ENCODE results near the gene GRM8.

GRM8 gene

DNA sequence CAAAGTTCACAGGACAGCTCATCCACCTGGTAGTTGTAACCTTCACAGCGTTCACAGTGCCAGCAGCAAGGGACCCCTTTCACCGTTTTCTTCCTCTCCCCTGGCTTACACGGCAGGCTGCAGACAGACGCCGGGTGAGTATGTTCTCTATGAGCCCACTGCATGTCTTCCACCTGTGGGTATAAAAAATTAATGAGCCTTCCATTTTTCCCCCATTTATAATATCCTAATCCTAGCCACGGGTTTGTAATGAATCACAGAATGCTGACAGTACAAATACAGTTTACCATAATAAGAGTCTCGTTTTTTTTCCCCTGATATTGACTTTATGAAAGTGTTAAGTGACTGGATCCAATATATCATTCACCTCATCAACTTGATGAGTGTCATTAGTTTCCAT, 719.0 kb downstream of the GRM8 start:
- no peaks in the 10 kb centered on the region for H3K9me3 ChIP-seq (ENCODE audit: control insufficient read depth, low read length)
- H3K27ac ChIP-seq (ENCODE audit: insufficient read depth, low read depth, low read length, poor library complexity, severe bottlenecking), result no peak overlapping the region
- no peaks in the 10 kb centered on the region for H3K27me3 ChIP-seq (ENCODE audit: control insufficient read depth, insufficient read depth, low read length, poor library complexity, severe bottlenecking)
- H3K4me1 ChIP-seq (ENCODE audit: control insufficient read depth, insufficient read depth, low read length), result no peaks in the 10 kb centered on the region
- no peak overlapping the region for H3K4me3 ChIP-seq (ENCODE audit: insufficient read depth, low read depth, low read length)
- 93 to 94% methylated on average over 5 to 7 of the region's 7 CpGs for WGBS, 2 experiments
- no peaks in the 10 kb centered on the region for H3K36me3 ChIP-seq (ENCODE audit: control insufficient read depth, insufficient read depth, low read length)

DNA sequence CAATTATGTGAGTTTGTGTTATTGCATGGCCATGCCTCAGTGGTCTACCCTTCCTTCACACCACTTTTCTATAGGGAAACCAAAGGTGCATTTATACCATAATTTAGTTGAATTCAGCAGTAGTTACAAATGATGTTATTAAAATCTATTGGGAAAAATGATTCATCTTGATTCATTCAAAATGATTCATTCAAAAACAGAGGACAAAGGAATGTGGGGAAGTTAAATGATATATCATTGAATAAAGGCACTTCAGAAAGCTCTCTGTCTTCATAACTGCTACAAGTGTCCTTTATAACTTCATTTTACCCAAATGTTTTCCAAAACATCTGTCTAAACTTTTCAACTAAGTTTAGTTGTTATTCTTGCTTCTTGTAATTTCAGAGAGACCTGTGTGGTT, 722.9 kb downstream of the GRM8 start:
- Histone ChIP-seq H3K9me3 (ENCODE audit: control insufficient read depth, low read length) (no peaks in the 10 kb centered on the region), H3K4me3 (ENCODE audit: insufficient read depth, low read depth, low read length) (no peak overlapping the region), H3K36me3 (ENCODE audit: control insufficient read depth, insufficient read depth, low read length) (no peaks in the 10 kb centered on the region), H3K27ac (ENCODE audit: insufficient read depth, low read depth, low read length, poor library complexity, severe bottlenecking) (no peak overlapping the region), H3K27me3 (ENCODE audit: control insufficient read depth, insufficient read depth, low read length, poor library complexity, severe bottlenecking) (no peaks in the 10 kb centered on the region), H3K4me1 (ENCODE audit: control insufficient read depth, insufficient read depth, low read length) (no peaks in the 10 kb centered on the region)

DNA sequence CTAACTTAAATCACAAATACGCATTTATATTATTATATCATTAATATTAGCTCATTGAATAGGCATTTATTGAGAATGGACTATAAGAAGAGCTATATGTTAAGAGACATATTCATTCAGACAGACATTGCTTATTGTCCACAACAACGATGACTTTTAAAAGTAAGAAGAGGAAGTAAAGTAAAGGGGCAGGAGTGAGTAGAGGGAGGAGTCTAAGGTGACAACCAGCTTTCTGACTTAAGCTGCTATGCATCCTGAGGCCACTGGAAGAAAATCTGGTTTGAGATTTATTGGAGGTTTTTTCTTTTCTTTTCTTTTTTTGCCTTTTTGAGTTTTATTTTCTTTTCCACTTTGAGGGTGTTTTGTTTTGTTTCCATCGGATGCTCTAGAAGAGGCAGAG, 723.5 kb downstream of the GRM8 start:
- H3K4me3 ChIP-seq (ENCODE audit: insufficient read depth, low read depth, low read length), result no peak overlapping the region
- no peaks in the 10 kb centered on the region for H3K36me3 ChIP-seq (ENCODE audit: control insufficient read depth, insufficient read depth, low read length)
- no peaks in the 10 kb centered on the region for H3K27me3 ChIP-seq (ENCODE audit: control insufficient read depth, insufficient read depth, low read length, poor library complexity, severe bottlenecking)
- H3K27ac ChIP-seq (ENCODE audit: insufficient read depth, low read depth, low read length, poor library complexity, severe bottlenecking), result no peak overlapping the region
- H3K9me3 ChIP-seq (ENCODE audit: control insufficient read depth, low read length), result no peaks in the 10 kb centered on the region
- WGBS, 2 experiments, result 93 to 94% methylated on average over 2 of the region's 3 CpGs
- H3K4me1 ChIP-seq (ENCODE audit: control insufficient read depth, insufficient read depth, low read length), result no peaks in the 10 kb centered on the region

DNA sequence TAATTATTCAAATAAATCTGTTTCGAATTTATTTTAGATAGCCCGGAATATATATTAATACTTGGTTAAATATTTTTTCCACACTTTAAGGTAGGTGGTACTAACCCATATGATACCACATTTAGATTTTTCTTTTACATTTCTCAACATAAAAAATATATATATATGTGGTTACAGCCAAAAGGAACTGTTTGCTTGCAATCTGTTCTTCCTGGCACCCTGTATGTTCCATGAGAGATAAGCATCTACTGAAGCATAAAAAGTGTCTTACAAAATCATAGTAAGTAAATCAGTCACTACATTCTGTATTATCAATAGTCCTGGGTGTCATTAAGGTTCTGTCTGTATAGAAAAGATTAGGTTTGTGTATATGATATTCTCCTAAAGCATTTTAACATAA, 726.8 kb downstream of the GRM8 start:
- H3K36me3 ChIP-seq (ENCODE audit: control insufficient read depth, insufficient read depth, low read length), result no peaks in the 10 kb centered on the region
- H3K4me3 ChIP-seq (ENCODE audit: insufficient read depth, low read depth, low read length), result no peak overlapping the region
- H3K9me3 ChIP-seq (ENCODE audit: control insufficient read depth, low read length), result no peaks in the 10 kb centered on the region
- H3K4me1 ChIP-seq (ENCODE audit: control insufficient read depth, insufficient read depth, low read length), result no peaks in the 10 kb centered on the region
- no CpG with 5 or more reads among the region's 2 CpGs for WGBS, 2 experiments
- H3K27me3 ChIP-seq (ENCODE audit: control insufficient read depth, insufficient read depth, low read length, poor library complexity, severe bottlenecking), result no peaks in the 10 kb centered on the region
- no peak overlapping the region for H3K27ac ChIP-seq (ENCODE audit: insufficient read depth, low read depth, low read length, poor library complexity, severe bottlenecking)

DNA sequence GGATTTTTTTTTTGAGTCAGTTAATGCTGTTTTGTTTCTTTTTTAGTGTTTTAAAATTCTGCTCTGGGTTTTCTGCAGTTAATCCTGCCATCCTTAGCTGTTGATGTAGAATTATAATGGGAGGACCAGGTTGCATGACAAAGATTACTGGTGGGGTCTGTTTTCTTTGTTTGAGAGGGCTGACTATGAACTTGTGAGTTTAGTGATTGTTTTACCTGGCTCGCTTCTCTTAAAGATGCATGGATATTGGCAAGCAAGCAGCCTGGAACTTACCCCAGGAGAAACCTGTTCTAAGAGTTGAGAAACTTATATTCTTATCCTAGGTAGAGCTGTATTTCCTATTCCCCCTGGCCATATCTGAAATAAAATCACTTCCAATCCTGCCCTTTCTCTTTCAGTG, 727.8 kb downstream of the GRM8 start:
- Histone ChIP-seq H3K27me3 (ENCODE audit: control insufficient read depth, insufficient read depth, low read length, poor library complexity, severe bottlenecking) (no peaks in the 10 kb centered on the region), H3K4me3 (ENCODE audit: insufficient read depth, low read depth, low read length) (no peak overlapping the region), H3K9me3 (ENCODE audit: control insufficient read depth, low read length) (no peaks in the 10 kb centered on the region), H3K27ac (ENCODE audit: insufficient read depth, low read depth, low read length, poor library complexity, severe bottlenecking) (no peak overlapping the region), H3K4me1 (ENCODE audit: control insufficient read depth, insufficient read depth, low read length) (no peaks in the 10 kb centered on the region), H3K36me3 (ENCODE audit: control insufficient read depth, insufficient read depth, low read length) (no peaks in the 10 kb centered on the region)
- 80 to 85% methylated on average over 1 of the region's 1 CpG for WGBS, 2 experiments

DNA sequence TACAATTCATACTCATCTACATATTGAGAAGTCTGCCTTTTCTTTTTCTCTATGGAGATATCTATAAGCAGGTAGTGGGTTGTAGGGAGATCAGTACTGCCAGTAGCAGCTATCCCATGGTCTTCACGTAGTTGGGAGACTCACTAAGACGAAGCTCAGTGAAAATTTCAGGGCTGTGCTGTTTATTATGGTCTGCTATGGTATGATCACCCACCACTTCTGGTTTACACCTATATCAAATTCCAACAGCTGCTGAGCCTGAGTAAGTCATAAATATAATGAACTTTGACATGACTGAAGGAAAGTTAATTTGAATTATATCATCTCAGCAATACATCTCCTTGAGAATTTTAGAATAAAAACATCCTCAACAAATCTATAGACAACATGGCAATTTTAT, 741.7 kb downstream of the GRM8 start:
- no peak overlapping the region for H3K4me3 ChIP-seq (ENCODE audit: insufficient read depth, low read depth, low read length)
- 70 to 71% methylated on average over 2 of the region's 2 CpGs for WGBS, 2 experiments
- no peaks in the 10 kb centered on the region for H3K9me3 ChIP-seq (ENCODE audit: control insufficient read depth, low read length)
- no peaks in the 10 kb centered on the region for H3K36me3 ChIP-seq (ENCODE audit: control insufficient read depth, insufficient read depth, low read length)
- no peak overlapping the region for H3K27ac ChIP-seq (ENCODE audit: insufficient read depth, low read depth, low read length, poor library complexity, severe bottlenecking)
- no peaks in the 10 kb centered on the region for H3K27me3 ChIP-seq (ENCODE audit: control insufficient read depth, insufficient read depth, low read length, poor library complexity, severe bottlenecking)
- H3K4me1 ChIP-seq (ENCODE audit: control insufficient read depth, insufficient read depth, low read length), result no peaks in the 10 kb centered on the region

DNA sequence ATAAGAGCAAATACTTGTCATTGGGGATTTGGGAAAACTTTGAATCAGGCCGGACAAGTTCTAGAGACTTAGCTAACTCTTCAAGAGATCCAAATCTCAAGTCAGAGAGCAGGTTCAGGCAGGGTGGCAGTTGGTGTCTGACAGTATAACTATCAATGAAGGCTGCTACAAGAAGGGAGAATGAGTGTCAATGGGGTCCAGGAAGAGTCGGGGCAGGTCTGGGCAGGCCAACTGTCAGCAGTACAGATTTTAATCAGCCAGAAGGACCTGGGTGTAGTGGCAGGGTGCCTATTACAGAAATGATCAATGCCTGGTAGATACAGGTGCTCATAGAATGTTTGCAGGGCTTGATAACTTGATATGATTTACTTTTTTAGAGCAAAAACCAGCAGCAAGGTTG, 751.1 kb downstream of the GRM8 start:
- H3K27me3 ChIP-seq (ENCODE audit: control insufficient read depth, insufficient read depth, low read length, poor library complexity, severe bottlenecking), result no peaks in the 10 kb centered on the region
- H3K9me3 ChIP-seq (ENCODE audit: control insufficient read depth, low read length), result no peaks in the 10 kb centered on the region
- H3K36me3 ChIP-seq (ENCODE audit: control insufficient read depth, insufficient read depth, low read length), result no peaks in the 10 kb centered on the region
- H3K27ac ChIP-seq (ENCODE audit: insufficient read depth, low read depth, low read length, poor library complexity, severe bottlenecking), result no peak overlapping the region
- H3K4me1 ChIP-seq (ENCODE audit: control insufficient read depth, insufficient read depth, low read length), result no peaks in the 10 kb centered on the region
- no peak overlapping the region for H3K4me3 ChIP-seq (ENCODE audit: insufficient read depth, low read depth, low read length)
- 93 to 94% methylated on average over 2 of the region's 2 CpGs for WGBS, 2 experiments

DNA sequence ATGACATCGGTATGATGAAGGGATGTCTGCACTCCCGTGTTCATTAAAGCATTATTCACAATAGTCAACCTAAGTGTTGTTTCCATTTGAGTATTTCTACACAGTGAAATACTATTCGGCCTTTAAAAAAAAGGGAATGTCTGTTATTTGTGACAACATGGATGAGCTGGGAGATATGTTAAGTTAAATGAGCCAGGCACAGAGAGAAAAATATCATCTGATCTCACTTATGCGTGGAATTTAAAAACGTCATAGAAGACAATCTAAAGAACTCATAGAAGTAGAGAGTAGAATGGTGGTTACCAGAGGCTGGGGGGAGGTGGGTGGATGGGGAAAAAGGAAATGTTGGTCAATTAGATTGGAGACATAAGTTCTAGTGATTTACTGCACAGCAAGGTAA, 753.3 kb downstream of the GRM8 start:
- Histone ChIP-seq H3K36me3 (ENCODE audit: control insufficient read depth, insufficient read depth, low read length) (no peaks in the 10 kb centered on the region), H3K4me3 (ENCODE audit: insufficient read depth, low read depth, low read length) (no peak overlapping the region), H3K9me3 (ENCODE audit: control insufficient read depth, low read length) (no peaks in the 10 kb centered on the region), H3K4me1 (ENCODE audit: control insufficient read depth, insufficient read depth, low read length) (no peaks in the 10 kb centered on the region), H3K27ac (ENCODE audit: insufficient read depth, low read depth, low read length, poor library complexity, severe bottlenecking) (no peak overlapping the region), H3K27me3 (ENCODE audit: control insufficient read depth, insufficient read depth, low read length, poor library complexity, severe bottlenecking) (no peaks in the 10 kb centered on the region)
- WGBS, 2 experiments, result 85 to 87% methylated on average over 5 of the region's 5 CpGs

DNA sequence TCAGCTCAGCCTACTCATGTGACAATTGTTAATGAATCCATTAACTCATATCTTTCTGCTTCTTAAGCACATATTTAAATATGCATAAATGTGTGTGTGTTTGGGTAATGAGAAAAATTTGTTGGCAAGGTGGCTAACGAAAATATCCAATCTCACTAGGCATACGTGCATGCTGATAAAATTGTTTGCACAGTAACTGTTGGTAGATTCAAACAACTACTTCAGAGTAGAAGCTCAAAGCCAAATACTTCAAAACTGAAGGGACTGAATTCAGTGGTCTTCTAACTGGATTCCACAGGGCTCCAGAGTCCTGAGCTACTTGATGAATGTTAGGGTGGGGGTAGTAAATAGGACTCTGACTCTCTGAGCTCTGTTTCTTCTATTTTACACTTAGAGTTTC, 757.0 kb downstream of the GRM8 start:
- no peaks in the 10 kb centered on the region for H3K4me1 ChIP-seq (ENCODE audit: control insufficient read depth, insufficient read depth, low read length)
- H3K4me3 ChIP-seq (ENCODE audit: insufficient read depth, low read depth, low read length), result no peak overlapping the region
- no peaks in the 10 kb centered on the region for H3K9me3 ChIP-seq (ENCODE audit: control insufficient read depth, low read length)
- no peaks in the 10 kb centered on the region for H3K36me3 ChIP-seq (ENCODE audit: control insufficient read depth, insufficient read depth, low read length)
- H3K27ac ChIP-seq (ENCODE audit: insufficient read depth, low read depth, low read length, poor library complexity, severe bottlenecking), result no peak overlapping the region
- WGBS, 2 experiments, result 89 to 91% methylated on average over 2 of the region's 2 CpGs
- no peaks in the 10 kb centered on the region for H3K27me3 ChIP-seq (ENCODE audit: control insufficient read depth, insufficient read depth, low read length, poor library complexity, severe bottlenecking)

DNA sequence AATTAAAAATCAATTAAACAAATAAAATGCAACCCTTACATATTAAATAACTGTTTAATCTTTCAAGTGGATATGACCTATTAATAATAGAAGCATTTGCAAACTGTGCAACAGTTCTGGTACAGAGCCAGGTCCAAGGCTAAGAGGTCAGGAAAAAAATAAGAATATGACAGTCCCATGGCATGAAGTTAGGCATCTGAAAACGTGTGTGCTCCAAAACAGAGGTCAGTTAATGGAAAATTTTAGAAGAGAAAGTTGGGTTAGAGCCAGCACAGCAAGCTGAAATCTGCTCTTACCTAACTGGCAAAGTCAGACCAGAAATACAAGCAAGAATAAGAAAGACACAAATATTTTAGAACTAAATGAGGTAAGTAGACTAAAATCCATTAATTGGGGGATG, 757.7 kb downstream of the GRM8 start:
- no peaks in the 10 kb centered on the region for H3K9me3 ChIP-seq (ENCODE audit: control insufficient read depth, low read length)
- no peaks in the 10 kb centered on the region for H3K4me1 ChIP-seq (ENCODE audit: control insufficient read depth, insufficient read depth, low read length)
- no peak overlapping the region for H3K27ac ChIP-seq (ENCODE audit: insufficient read depth, low read depth, low read length, poor library complexity, severe bottlenecking)
- WGBS, 2 experiments, result 68 to 91% methylated on average over 1 of the region's 1 CpG
- H3K4me3 ChIP-seq (ENCODE audit: insufficient read depth, low read depth, low read length), result no peak overlapping the region
- no peaks in the 10 kb centered on the region for H3K36me3 ChIP-seq (ENCODE audit: control insufficient read depth, insufficient read depth, low read length)
- H3K27me3 ChIP-seq (ENCODE audit: control insufficient read depth, insufficient read depth, low read length, poor library complexity, severe bottlenecking), result no peaks in the 10 kb centered on the region

DNA sequence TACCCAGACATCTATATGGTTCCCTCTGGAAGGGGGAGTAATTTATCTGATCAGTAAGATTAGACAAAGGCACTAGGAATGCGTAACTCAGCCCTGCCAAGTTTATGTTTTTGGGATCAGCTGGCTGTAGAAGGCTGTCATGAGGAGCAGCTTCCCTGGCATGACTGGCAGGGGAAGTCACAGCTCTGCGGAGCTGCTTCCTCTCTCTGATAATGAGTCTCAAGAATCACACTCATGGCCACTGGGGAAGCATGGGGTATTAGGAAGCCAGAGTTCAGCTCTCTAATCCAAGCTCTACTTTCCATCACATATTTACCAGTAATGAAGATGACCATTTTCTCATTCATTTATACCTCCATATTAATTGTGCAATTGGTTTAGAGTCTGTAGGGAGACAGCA, 758.9 kb downstream of the GRM8 start:
- WGBS, 2 experiments, result 90 to 91% methylated on average over 2 of the region's 2 CpGs
- H3K9me3 ChIP-seq (ENCODE audit: control insufficient read depth, low read length), result no peaks in the 10 kb centered on the region
- no peak overlapping the region for H3K27ac ChIP-seq (ENCODE audit: insufficient read depth, low read depth, low read length, poor library complexity, severe bottlenecking)
- no peaks in the 10 kb centered on the region for H3K36me3 ChIP-seq (ENCODE audit: control insufficient read depth, insufficient read depth, low read length)
- no peak overlapping the region for H3K4me3 ChIP-seq (ENCODE audit: insufficient read depth, low read depth, low read length)
- H3K4me1 ChIP-seq (ENCODE audit: control insufficient read depth, insufficient read depth, low read length), result no peaks in the 10 kb centered on the region
- H3K27me3 ChIP-seq (ENCODE audit: control insufficient read depth, insufficient read depth, low read length, poor library complexity, severe bottlenecking), result no peaks in the 10 kb centered on the region
